Renal cortical epithelial cell (primary cell): Measurements from ENCODE around the gene LRRC4C. TPM values are rescaled to one million over a fixed set of nuclear protein-coding genes. Genes with fewer than 3 reads are reported as not detected.

Experiments
- DNase-seq: peaks from one replicate; pipeline ENCODE4 v3.0.0-alpha.2; 2011; ENCODE audit warnings: low read depth
- total RNA-seq: library from RNA; depleted of rRNA; stranded (reverse); fragments of >200 nt; gene quantifications from 2 replicates; pipeline ENCODE4 v1.2.3, GENCODE V29; 2014

The LRRC4C gene
- total RNA-seq, 1 donor from 2014 or later = 0.89 TPM

GRCh38 chr11:41250408-41250935 is 209.0 kb downstream of the LRRC4C start:
- no peak for DNase-seq

- no peak for DNase-seq
Measured at GRCh38 chr11:41247621-41248020, 211.8 kb downstream of the LRRC4C start.

GRCh38 chr11:41246399-41246745 is 213.1 kb downstream of the LRRC4C start:
- no peak for DNase-seq

GRCh38 chr11:41245704-41246398 is 213.6 kb downstream of the LRRC4C start:
- no peak for DNase-seq

GRCh38 chr11:41245184-41245583 is 214.3 kb downstream of the LRRC4C start:
- no peak for DNase-seq

GRCh38 chr11:41237382-41237781 is 222.1 kb downstream of the LRRC4C start:
- DNase-seq = peak; percentile 2

GRCh38 chr11:41235668-41236067 is 223.8 kb downstream of the LRRC4C start:
- no peak for DNase-seq

- DNase-seq = no peak
Measured at GRCh38 chr11:41225856-41226633, 233.4 kb downstream of the LRRC4C start.

GRCh38 chr11:41222236-41222635 is 237.2 kb downstream of the LRRC4C start:
- no peak for DNase-seq

GRCh38 chr11:41206388-41206787 is 253.1 kb downstream of the LRRC4C start:
- DNase-seq = no peak

GRCh38 chr11:41201156-41201555 is 258.3 kb downstream of the LRRC4C start:
- peak; percentile 12 for DNase-seq

- no peak for DNase-seq
Measured at GRCh38 chr11:41190437-41191082, 268.9 kb downstream of the LRRC4C start.

GRCh38 chr11:41189701-41190436 is 269.6 kb downstream of the LRRC4C start:
- DNase-seq = no peak

- no peak for DNase-seq
Measured at GRCh38 chr11:41177791-41178190, 281.7 kb downstream of the LRRC4C start.

- DNase-seq = no peak
Measured at GRCh38 chr11:41175304-41175972, 284.0 kb downstream of the LRRC4C start.

GRCh38 chr11:41146326-41146725 is 313.1 kb downstream of the LRRC4C start:
- DNase-seq = no peak

GRCh38 chr11:41145420-41145819 is 314.0 kb downstream of the LRRC4C start:
- no peak for DNase-seq

GRCh38 chr11:41134971-41135370 is 324.5 kb downstream of the LRRC4C start:
- DNase-seq = no peak

- DNase-seq = no peak
Measured at GRCh38 chr11:41133023-41133422, 326.4 kb downstream of the LRRC4C start.

- DNase-seq = no peak
Measured at GRCh38 chr11:41121600-41121999, 337.9 kb downstream of the LRRC4C start.

GRCh38 chr11:41119484-41119883 is 340.0 kb downstream of the LRRC4C start:
- DNase-seq = no peak
